ENCODE measurements around the gene AXDND1. TPM values are rescaled to one million over a fixed set of nuclear protein-coding genes. Genes with fewer than 3 reads are reported as not detected.

Gene AXDND1
- total RNA-seq, 1 experiment from 2014 or later: 0.48 TPM

GRCh38 chr1:179601093-179601492, 235.3 kb downstream of the AXDND1 start:
- no peak for DNase-seq
- Histone ChIP-seq H3K23ac (ENCODE audit: insufficient read length, low read depth, low read length) (no peak overlapping the region), H3T11ph (ENCODE audit: low read length) (no peak overlapping the region), H3K79me1 (ENCODE audit: insufficient read depth, low read depth, low read length, poor library complexity, severe bottlenecking) (no peaks in the 10 kb centered on the region), H3K56ac (ENCODE audit: insufficient read length, low read depth, low read length) (no peak overlapping the region), H2BK15ac (ENCODE audit: low read depth, low read length) (no peak overlapping the region), H3K9me3 (ENCODE audit: control insufficient read depth, low read depth, low read length) (no peaks in the 10 kb centered on the region), H2AK5ac (ENCODE audit: insufficient read length, low read length) (no peak overlapping the region), H3K9ac (ENCODE audit: extremely low read depth, insufficient read length, low read length) (no peak overlapping the region), H2BK20ac (ENCODE audit: low read depth, low read length, poor library complexity, severe bottlenecking) (no peak overlapping the region), H3K4ac (ENCODE audit: low read depth, low read length) (no peak overlapping the region), H3K27ac (ENCODE audit: insufficient read length, low read depth, low read length) (no peak overlapping the region), H2BK12ac (ENCODE audit: insufficient read length, low read depth, low read length) (no peak overlapping the region), H3K4me2 (ENCODE audit: insufficient read depth, insufficient read length, low read length) (no peak overlapping the region), H3K79me2 (ENCODE audit: insufficient read depth, low read length) (no peaks in the 10 kb centered on the region), H3K4me1 (ENCODE audit: insufficient read depth, low read length) (no peaks in the 10 kb centered on the region), H3K23me2 (ENCODE audit: insufficient read length, low read depth, low read length, poor library complexity, severe bottlenecking) (no peaks in the 10 kb centered on the region), H4K91ac (ENCODE audit: insufficient read length, low read depth, low read length) (no peak overlapping the region), H2BK120ac (ENCODE audit: low read depth, low read length, poor library complexity, severe bottlenecking) (no peak overlapping the region), H3K14ac (ENCODE audit: insufficient read depth, low read length) (no peak overlapping the region), H3K18ac (ENCODE audit: insufficient read length, low read depth, low read length) (no peak overlapping the region), H2AFZ (ENCODE audit: low read length) (no peak overlapping the region), H4K8ac (replicated peaks; ENCODE audit: insufficient read length, low read depth, low read length) (no peak overlapping the region), H4K5ac (ENCODE audit: insufficient read length, low read depth, low read length) (no peak overlapping the region), H2BK5ac (ENCODE audit: insufficient read length, low read length) (no peak overlapping the region), H3K27me3 (ENCODE audit: insufficient read depth, low read length) (no peaks in the 10 kb centered on the region), H4K20me1 (ENCODE audit: control insufficient read depth, insufficient read depth, insufficient read length) (no peaks in the 10 kb centered on the region)
- peaks cover 2 to 10% (median 5%) of the 10 kb centered on the region in 3 experiments; a peak in 5 of 7 replicates for H3K36me3 Mint-ChIP-seq (ENCODE audit: insufficient read depth in 1 of 3, low read depth in 3 of 3)
- H3K9me3 Mint-ChIP-seq: peaks cover 5 to 12% of the 10 kb centered on the region in 2 experiments; a peak in 3 of 5 replicates
- no peak overlapping the region for H3K4me3 Mint-ChIP-seq
- no CpG with 5 or more reads among the region's 1 CpG for WGBS (ENCODE audit: extremely low coverage, insufficient read length, low lambda C conversion rate)
- no peak overlapping the region for H3K27ac Mint-ChIP-seq
- no peak for TF ChIP-seq CTCF (conservative IDR thresholded peaks at IDR 0.05)
- no peaks in the 10 kb centered on the region for H3K27me3 Mint-ChIP-seq (ENCODE audit: low read depth)
- H3K4me1 Mint-ChIP-seq: no peaks in the 10 kb centered on the region

Other genes starting within 250 kb of the AXDND1 start
- 21.2 TPM in 2 replicates for gene ABL2, start 136.3 kb upstream of the AXDND1 start, total RNA-seq (2021)
- gene SOAT1, start 72.2 kb upstream of the AXDND1 start, total RNA-seq (2021): 7.5 and 8.8 TPM in 2 replicates
- not detected in 2 replicates for gene NPHS2, start 210.0 kb downstream of the AXDND1 start, total RNA-seq (2021)
- gene TDRD5, start 225.9 kb downstream of the AXDND1 start, total RNA-seq (2021): 0.33 and 0.64 TPM in 2 replicates